ENCODE measurements around the gene YAE1.

The YAE1 gene

GRCh38 chr7:39607865-39608264, 41.7 kb downstream of the YAE1 start:
- no peak for DNase-seq (ENCODE audit: low spot score)

DNA sequence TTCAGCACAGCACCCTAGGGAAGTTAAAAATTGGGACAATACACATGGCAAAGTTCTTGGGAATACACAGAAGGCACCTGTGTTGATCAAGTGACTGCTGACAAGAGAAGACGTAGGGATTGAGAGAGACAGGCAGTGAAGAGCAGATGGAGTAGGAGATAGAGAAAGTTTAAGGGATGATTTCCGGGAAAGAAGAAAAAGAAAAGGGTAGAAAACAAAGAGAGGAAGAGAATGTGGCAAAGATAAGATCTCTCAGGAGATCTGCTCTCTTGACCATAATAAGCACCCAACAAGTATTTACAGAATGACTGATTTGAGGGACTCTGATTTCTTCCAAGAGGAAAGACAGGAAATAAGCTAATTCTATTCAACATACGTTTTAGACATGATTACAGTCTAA, 42.1 kb downstream of the YAE1 start:
- DNase-seq (ENCODE audit: low spot score): no peak

GRCh38 chr7:39609113-39609934, 43.1 kb downstream of the YAE1 start:
- no peak for DNase-seq (ENCODE audit: low spot score)

- no peak for DNase-seq (ENCODE audit: low spot score)
Measured at GRCh38 chr7:39609935-39610263, 43.7 kb downstream of the YAE1 start.

DNA sequence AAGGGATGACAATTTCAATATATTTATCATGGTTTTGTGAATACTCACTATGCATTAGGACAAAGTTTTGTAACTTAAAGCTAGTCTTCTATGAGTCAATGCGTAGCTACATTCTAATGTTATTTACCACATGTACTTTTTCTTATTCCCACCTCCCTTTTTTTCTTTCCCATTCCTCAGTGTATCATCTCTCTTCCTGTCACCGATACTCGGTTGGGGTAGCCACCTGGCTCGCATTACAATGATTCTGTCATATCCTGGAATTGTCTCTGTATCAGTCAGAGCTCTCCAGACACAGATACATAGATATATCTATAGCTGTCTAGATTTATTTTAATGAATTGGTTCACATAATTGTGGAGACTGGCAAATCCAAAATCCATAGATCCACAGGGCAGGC, 47.4 kb downstream of the YAE1 start:
- DNase-seq (ENCODE audit: low spot score): no peak

GRCh38 chr7:39614299-39614698, 48.1 kb downstream of the YAE1 start:
- DNase-seq (ENCODE audit: low spot score): no peak

- DNase-seq (ENCODE audit: low spot score): no peak
Measured at GRCh38 chr7:39615350-39615975, 49.3 kb downstream of the YAE1 start.

DNA sequence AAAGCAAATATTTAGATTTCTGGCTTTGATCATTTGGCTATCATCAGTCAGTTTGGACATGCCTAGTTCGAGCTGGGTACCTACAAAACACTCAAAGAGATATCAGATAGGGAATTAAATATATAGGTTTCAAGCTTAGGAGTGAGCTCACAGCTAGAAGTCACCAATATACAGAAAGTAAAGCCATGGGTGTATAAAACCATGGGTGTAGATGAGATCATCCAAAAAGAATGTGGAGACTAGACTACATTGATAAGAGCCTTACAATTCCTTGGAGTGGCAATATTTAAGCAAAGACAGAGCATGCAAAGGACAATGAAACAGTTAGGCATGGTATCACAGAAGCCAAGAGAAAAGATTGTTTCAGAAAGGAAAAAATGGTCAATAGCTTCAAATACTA, 49.9 kb downstream of the YAE1 start:
- DNase-seq (ENCODE audit: low spot score): no peak

- DNase-seq (ENCODE audit: low spot score): no peak
Measured at GRCh38 chr7:39617005-39617404, 50.8 kb downstream of the YAE1 start.

GRCh38 chr7:39618868-39619267, 52.7 kb downstream of the YAE1 start:
- no peak for DNase-seq (ENCODE audit: low spot score)

DNA sequence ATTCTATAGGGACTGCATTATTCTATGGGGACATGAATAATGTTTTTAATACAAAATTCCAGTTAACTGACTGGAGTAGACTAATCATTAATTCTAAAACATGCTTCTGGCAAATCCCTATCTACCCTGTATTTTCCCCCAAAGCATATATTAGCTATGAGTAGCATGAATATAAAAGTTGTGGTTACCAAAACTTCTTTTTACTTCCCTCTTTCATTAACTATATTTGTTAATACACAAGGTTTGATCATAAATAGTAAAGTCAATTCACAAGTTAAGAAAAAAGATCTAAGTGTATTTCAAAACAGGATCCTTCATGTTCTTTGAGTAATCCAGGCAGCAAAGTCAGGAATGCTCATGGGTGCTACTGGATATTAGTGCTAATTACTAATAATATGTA, 54.3 kb downstream of the YAE1 start:
- DNase-seq (ENCODE audit: low spot score): no peak

- DNase-seq (ENCODE audit: low spot score): no peak
Measured at GRCh38 chr7:39621261-39621660, 55.1 kb downstream of the YAE1 start.

DNA sequence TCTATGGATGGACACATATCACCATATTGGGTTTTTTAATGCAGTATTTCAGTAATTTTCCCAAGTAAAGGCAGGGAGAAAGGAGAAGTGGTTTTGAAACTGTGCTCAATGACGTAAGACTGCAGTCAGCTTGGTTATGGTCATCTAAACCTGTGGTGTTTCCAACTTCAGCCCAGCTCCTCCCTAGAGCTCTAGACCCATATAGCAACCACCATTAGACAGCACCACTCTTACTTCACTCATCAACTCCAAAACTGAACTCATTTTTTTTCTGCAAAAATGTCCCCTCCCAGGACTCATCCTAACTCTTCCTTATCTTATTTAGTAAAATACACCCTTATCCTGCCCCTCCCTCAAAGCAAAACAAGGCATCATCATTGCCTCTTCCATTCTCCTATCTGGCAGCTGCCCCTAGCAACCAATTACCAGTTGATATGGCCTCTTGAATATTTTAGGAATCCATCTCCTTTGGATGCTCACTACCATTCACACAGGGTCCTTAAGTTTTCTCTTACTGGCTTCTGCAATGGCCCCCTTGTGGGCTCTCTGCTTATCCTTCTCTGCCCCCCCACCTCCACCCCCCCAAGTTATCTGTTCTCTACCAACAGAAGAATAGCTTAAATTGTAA, 55.7 kb downstream of the YAE1 start:
- no peak for DNase-seq (ENCODE audit: low spot score)

Measured in CD4-positive, alpha-beta T cell treated with Interleukin-2 at 100 ng/mL for 4 hours (primary cell).